IgD-negative memory B cell (primary cell): ENCODE measurements around the gene NUDT4B. TPM values are rescaled to one million over a fixed set of nuclear protein-coding genes. Genes with fewer than 3 reads are reported as not detected.
"Not testable (repeated sequence)": the region's sequence is repeated elsewhere in the genome, so short reads cannot be mapped to it uniquely, and the experiment has no call there.

Experiments used
- H3K27ac Mint-ChIP-seq, 3 donors: one replicate each; pipeline ENCODE4 v1.8.0; 2020 to 2022; ENCODE audit warnings: mild to moderate bottlenecking in 3 of 3, mixed read lengths in 3 of 3, moderate library complexity in 1 of 3
- H3K27me3 Mint-ChIP-seq: one replicate; pipeline ENCODE4 v1.8.0; 2021; ENCODE audit warnings: mixed read lengths
- H3K36me3 Mint-ChIP-seq: one replicate; pipeline ENCODE4 v1.8.0; 2020; ENCODE audit warnings: mild to moderate bottlenecking, mixed read lengths
- H3K4me1 Mint-ChIP-seq, 3 donors: one replicate each; pipeline ENCODE4 v1.8.0; 2020 to 2022; ENCODE audit warnings: mixed read lengths in 3 of 3, mild to moderate bottlenecking in 1 of 3
- H3K4me3 Mint-ChIP-seq, 4 donors: one replicate each; pipeline ENCODE4 v1.8.0; 2020 to 2022; ENCODE audit warnings: mild to moderate bottlenecking in 4 of 4, mixed read lengths in 4 of 4, moderate library complexity in 3 of 4
- H3K9me3 Mint-ChIP-seq, 3 donors: one replicate each; pipeline ENCODE4 v1.8.0; 2020 to 2021; ENCODE audit warnings: mixed read lengths in 3 of 3, mild to moderate bottlenecking in 1 of 3
- polyA plus RNA-seq: library from polyadenylated mRNA; unstranded; fragments of 300-500 nt; fragmentation: Illumina TruSeq; gene quantifications from one replicate; pipeline ENCODE4 v1.2.3, GENCODE V29; 2021

Gene NUDT4B
- 5.8 TPM for polyA plus RNA-seq

DNA sequence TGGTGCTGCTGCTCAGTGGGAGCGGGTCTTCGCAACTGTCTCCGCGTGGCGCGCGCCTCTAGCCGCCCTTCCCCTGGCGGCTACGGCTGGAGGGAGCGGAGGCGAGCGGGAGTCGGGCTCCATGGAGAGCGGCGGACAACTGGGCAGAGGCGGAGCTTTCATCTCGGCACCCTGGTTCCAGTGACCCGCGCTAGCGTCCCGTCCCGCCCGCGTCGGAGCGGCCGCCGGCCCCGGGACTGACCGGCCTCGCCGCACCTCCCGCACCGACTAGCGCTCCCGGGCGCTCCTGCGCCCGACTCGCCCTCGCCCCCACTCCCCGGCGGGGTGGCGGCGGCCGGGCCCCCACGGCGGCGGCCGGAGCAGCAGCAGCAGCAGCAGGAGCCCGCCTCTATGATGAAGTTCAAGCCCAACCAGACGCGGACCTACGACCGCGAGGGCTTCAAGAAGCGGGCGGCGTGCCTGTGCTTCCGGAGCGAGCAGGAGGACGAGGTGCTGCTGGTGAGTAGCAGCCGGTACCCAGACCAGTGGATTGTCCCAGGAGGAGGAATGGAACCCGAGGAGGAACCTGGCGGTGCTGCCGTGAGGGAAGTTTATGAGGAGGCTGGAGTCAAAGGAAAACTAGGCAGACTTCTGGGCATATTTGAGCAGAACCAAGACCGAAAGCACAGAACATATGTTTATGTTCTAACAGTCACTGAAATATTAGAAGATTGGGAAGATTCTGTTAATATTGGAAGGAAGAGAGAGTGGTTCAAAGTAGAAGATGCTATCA lies at the start of gene NUDT4B:
Gene NUDT4B, plus strand, starts transcription at position 212 of the 772 bp plus-strand sequence. Its CDS starts 179 bp downstream, at position 391.
- not testable (repeated sequence) for H3K36me3 Mint-ChIP-seq, H3K27me3 Mint-ChIP-seq, H3K9me3 Mint-ChIP-seq, H3K4me1 Mint-ChIP-seq, H3K27ac Mint-ChIP-seq, H3K4me3 Mint-ChIP-seq

DNA sequence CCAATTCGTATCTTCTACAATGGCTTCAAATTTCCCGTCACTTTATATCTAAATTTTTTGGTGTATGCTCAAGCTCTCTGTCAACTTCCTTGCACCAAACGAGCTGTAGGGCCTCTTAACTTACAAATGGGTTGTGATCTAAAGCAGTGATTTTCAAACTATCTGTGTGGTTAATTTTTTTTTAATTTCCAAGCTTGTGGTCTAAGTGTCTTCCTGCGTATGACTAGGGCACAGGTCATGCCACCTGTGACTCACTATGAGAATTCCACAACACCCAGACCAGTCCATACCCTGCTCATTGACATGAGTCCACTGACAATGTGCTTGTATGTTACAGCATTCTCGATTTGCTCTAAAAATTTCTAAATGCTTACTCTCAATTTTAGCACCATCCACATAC lies 49.2 kb upstream of the NUDT4B start:
- H3K9me3 Mint-ChIP-seq, H3K27me3 Mint-ChIP-seq, H3K4me3 Mint-ChIP-seq, H3K36me3 Mint-ChIP-seq, H3K27ac Mint-ChIP-seq, H3K4me1 Mint-ChIP-seq: not testable (repeated sequence)

DNA sequence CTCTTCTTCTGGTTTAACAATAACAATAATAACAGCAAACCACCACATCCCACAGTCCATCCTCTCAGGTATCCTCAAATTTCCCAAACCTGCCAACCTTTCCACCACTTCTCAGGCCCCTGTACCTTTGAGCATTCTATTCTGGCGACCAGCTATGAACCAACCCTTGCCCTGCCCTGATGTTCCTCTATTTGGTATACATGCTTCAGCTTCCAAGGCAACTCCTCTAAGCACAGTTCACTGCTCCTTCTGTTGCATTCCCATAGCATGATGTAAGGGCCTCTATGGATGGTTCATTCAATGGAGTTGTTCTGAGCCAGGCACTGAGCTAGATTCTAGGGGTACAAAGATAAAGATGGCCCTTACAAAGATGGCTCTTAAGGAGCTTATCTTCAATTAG lies 46.3 kb upstream of the NUDT4B start:
- not testable (repeated sequence) for H3K36me3 Mint-ChIP-seq, H3K4me3 Mint-ChIP-seq, H3K27me3 Mint-ChIP-seq, H3K27ac Mint-ChIP-seq, H3K4me1 Mint-ChIP-seq, H3K9me3 Mint-ChIP-seq

DNA sequence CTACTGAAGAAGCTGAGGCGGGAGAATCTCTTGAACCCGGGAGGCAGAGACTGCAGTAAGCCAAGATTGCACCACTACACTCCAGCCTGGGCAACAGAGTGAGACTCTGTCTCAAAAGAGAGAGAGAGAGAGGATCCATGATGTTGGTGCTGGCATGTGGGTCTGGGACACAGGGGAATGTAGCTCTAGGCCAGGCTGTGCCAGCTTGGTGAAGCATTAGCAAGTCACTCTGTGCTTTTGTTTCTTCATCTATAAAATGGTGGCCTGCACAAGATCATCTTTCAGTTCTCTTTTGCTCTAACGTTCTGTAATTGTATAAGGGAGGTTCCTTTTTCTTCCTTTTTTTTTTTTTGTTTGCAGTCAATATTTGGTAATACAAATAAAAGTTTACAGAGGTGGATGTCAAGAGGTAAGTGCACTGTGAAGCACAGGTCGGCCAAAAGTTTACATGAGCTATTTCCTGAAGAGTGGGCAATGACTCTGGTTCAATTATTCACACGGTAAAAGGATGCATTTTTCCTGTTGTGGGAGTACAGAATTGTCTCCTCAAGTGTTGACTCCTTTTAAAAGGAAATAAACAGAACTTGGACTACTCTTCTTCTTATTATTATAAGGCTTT lies 44.5 kb upstream of the NUDT4B start:
- H3K4me1 Mint-ChIP-seq, H3K27me3 Mint-ChIP-seq, H3K9me3 Mint-ChIP-seq, H3K36me3 Mint-ChIP-seq, H3K27ac Mint-ChIP-seq: not testable (repeated sequence)
- H3K4me3 Mint-ChIP-seq, result peak overlapping the region in 1 of 4 donors; percentile 17

DNA sequence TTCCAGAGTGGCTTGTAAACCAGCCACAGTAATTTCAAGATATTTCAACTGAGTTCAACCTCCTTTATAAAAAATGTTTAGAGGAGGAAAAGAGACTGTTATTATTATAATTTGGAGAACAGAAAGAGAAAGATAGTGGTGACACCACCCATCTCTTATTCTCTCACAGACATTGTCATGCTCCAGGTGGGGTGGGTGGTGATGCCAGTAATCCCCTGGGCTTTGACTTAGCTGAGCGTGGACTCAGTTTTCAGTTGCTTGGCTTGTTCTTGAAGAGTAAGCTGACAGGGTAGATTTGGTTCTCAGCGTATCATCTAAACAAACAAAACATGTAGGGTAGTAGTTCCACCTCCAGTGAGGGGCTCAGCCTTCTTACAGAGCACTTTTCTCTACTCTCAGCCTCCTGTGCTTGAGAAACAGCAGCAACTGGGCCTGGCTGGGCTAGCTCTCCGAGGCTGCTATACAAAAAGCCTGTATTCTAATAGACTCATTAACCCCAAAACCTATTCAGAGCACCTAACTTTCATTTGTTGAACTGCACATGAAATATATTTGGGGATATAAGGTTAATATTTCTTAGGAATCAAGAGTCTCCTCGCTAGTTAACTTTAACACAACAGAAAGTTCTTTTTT lies 43.1 kb upstream of the NUDT4B start:
- H3K36me3 Mint-ChIP-seq, H3K9me3 Mint-ChIP-seq, H3K27ac Mint-ChIP-seq, H3K27me3 Mint-ChIP-seq, H3K4me1 Mint-ChIP-seq, H3K4me3 Mint-ChIP-seq: not testable (repeated sequence)

DNA sequence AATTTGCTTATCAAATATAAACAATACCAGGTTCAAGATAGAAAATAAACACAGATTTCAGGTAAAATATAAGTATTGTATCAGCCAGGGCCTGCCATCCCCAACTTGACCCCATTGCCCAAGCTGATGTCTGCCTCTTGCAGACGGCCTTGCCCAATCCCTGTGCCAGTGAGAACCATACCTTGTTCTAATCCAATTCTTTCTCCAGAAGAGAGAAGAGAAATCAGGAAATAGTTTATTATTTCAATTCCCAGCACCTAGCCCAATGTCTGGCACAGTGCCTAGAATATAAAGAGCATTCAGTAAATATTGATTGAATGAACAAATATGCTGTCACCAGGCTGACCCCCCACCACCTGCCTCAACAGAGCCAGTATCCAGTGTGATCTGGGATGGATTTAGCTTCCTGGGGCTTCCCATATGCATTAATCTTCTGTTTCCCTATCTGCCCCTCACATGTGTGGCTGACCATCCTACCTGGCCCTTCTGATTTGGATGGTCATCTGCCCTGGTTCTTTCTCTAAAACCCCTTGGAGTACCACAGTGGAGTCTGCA lies 39.7 kb upstream of the NUDT4B start:
- not testable (repeated sequence) for H3K9me3 Mint-ChIP-seq, H3K4me3 Mint-ChIP-seq, H3K27ac Mint-ChIP-seq, H3K36me3 Mint-ChIP-seq, H3K27me3 Mint-ChIP-seq, H3K4me1 Mint-ChIP-seq

DNA sequence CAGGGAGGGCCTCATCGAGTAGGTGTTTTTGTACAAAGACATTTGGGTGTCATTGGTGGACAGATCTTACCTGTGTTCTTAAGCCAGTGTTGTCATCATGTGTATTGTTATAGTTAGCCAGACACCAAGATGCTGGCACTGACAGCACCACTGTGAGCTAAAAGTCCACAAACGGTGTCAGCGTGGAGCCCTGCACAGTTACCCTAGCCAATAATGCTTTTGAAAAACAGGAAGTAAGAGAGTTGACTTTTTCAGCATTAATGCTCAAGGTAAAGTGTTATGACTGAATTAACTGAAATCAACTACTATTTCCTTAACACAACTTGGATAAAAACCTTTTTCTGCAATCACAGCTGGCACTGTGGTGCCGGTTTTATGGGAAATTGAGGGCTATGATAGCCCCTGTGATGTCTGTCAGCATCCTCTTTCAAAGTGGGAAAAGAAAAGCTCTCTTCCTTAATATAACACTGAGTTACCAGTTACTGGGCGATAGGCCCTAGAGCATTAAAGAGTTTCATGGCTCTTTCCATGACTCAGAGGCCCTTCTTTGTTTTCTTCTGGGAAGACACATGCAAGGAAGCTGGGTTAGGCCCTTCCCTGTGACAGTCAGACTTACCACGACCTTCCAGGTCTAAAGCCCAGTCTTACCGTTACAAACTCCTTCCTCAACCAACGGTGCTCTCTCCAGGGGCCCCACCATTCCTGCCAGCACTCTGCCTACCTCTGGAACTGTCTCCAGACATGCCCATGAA lies 37.6 kb upstream of the NUDT4B start:
- H3K4me3 Mint-ChIP-seq, H3K9me3 Mint-ChIP-seq, H3K36me3 Mint-ChIP-seq, H3K27ac Mint-ChIP-seq, H3K27me3 Mint-ChIP-seq, H3K4me1 Mint-ChIP-seq: not testable (repeated sequence)

DNA sequence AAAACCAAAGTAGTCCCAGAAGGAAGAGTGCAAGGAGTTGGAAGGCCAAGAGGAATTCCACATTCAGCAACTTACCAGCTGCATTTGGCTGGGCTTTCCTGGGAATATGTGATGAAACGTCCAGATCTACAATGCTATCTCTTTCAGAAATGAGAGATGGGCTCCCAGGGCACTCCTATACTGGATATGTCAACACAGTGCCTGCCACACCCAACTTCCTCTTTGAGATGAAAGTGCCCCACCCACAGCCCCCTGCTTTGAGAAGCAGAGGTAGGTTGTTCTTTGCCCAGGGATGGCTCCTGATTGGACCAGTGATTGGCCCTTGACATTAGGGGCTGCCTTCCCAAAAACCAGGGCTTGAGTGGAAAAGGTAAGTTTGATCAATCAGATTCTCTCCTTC lies 36.2 kb upstream of the NUDT4B start:
- H3K9me3 Mint-ChIP-seq, H3K36me3 Mint-ChIP-seq, H3K4me1 Mint-ChIP-seq, H3K27ac Mint-ChIP-seq, H3K27me3 Mint-ChIP-seq: not testable (repeated sequence)
- H3K4me3 Mint-ChIP-seq, result peak overlapping the region; percentile 59 to 75 (median 66)

DNA sequence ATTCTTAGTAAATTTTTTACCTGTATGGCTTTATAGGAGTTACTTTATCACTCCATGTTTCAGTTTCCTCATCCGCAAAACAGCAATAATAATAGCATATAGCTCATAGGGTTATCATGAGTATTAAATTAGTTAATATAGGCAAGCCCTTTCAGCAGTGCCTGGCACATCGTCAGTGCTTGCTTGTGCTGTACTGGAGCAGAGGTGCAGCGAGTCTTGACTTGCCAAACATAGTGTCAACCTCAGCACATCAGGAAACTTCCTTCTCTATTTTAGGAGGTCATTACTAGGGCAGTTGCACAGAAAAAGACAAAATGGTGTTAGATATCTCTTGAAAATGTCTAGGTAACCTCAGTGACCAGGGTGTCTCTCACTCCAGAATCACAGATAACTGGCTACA lies 33.1 kb upstream of the NUDT4B start:
- H3K4me1 Mint-ChIP-seq, H3K9me3 Mint-ChIP-seq, H3K27me3 Mint-ChIP-seq, H3K36me3 Mint-ChIP-seq, H3K27ac Mint-ChIP-seq, H3K4me3 Mint-ChIP-seq: not testable (repeated sequence)

DNA sequence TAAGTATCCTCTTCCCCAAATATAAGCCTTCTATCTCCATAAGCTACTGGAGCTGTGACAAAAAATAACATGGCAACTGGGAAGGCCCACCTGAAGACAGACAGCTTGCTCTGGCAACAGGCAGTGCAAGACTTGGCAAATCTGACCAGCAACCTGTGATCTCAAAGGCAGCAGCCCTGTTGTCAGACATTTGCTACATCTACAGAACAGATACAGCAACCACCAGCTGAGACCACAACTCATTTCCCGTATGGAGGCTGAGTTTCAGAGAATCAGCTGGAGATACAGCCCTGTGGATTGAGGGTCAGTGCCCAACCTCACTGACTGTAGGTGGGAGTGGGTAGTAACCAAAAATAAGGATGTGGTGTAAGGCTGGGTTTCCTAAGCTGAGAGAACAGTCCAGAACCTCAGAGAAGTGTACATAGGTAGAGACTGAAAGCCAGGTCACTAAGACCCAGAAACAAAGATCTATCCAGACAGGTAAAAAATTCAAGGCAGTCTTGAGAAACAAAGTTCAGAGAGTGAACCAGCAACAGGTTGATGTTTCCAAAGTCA lies 31.5 kb upstream of the NUDT4B start:
- not testable (repeated sequence) for H3K36me3 Mint-ChIP-seq, H3K27ac Mint-ChIP-seq, H3K4me3 Mint-ChIP-seq, H3K4me1 Mint-ChIP-seq, H3K27me3 Mint-ChIP-seq, H3K9me3 Mint-ChIP-seq

DNA sequence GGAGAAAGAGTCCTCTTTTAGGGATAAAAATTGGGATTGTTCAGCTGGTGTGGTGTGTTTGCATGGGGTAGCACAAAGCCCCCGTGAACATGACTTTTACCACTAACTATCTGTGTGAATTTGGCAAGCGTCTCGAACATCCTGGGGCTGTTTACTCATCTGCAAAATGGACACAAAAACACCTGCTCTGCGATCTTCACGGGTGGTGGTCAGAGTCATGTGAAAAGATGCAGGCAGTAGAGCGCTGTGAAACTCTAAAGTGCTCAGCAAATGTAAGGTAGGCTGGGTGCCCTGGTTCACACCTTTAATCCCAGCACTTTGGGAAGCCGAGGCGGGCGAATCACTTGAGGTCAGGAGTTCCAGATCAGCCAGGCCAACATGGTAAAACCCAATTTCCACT lies 27.7 kb upstream of the NUDT4B start:
- H3K27ac Mint-ChIP-seq, H3K4me3 Mint-ChIP-seq, H3K36me3 Mint-ChIP-seq, H3K4me1 Mint-ChIP-seq, H3K9me3 Mint-ChIP-seq, H3K27me3 Mint-ChIP-seq: not testable (repeated sequence)

DNA sequence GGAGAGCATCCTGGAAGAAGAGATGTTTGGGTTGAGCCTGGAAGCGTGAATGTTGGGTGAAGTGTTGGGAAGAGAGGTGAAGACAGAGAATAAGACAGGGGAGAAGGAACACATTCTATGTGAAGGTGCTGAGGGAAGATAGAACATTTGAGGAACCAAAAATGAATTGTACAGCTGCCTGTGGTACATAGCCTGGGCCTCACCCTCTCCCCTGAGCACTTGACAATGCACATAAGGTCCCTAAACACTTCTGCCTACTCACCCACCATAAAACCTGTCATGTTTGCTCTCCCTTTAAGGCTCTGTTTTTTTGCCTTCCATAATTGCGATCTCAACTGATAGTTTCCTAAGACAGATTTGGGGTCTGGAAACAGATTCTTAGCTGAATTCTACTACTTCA lies 25.8 kb upstream of the NUDT4B start:
- not testable (repeated sequence) for H3K27ac Mint-ChIP-seq, H3K27me3 Mint-ChIP-seq, H3K36me3 Mint-ChIP-seq, H3K9me3 Mint-ChIP-seq, H3K4me1 Mint-ChIP-seq, H3K4me3 Mint-ChIP-seq

DNA sequence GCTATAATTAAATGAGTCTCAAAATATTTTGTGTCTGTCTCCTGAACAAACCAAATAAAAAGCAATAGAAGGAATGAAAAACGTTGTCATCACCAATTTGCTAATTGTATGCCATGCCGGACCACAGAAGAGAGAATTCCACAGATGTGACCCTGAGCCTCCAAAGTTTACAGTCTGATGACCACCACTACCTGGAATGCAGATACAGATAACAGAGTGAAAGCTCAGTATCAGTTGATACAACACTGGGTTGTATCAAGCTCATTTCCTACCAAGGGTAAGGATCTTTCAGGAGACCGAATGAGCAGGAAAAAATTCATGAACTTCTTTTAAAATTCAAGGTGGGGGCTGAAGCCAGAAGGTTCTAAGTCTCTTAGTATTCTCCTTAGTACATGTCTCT lies 25.1 kb upstream of the NUDT4B start:
- not testable (repeated sequence) for H3K27me3 Mint-ChIP-seq, H3K27ac Mint-ChIP-seq, H3K4me3 Mint-ChIP-seq, H3K4me1 Mint-ChIP-seq, H3K36me3 Mint-ChIP-seq, H3K9me3 Mint-ChIP-seq

DNA sequence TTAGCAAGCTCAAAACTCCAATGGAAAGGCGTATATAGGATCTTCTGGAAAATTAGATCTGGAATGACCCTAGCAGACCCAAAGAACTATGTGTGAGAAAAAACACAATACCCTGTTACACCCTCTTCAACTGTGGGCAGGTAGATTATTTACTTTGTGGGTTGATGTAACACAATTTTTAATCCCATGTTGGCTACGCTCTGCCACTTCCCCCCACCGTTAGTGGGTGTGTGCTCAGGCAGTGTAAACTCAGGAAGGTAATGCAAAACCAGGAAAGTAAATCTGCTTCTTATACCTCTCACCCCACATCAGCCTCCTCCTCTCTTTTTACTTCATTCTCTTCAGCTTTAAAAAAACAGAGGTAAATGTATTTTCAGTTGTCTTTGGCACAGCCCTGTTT lies 23.7 kb upstream of the NUDT4B start:
- not testable (repeated sequence) for H3K9me3 Mint-ChIP-seq, H3K4me1 Mint-ChIP-seq, H3K27me3 Mint-ChIP-seq, H3K4me3 Mint-ChIP-seq, H3K36me3 Mint-ChIP-seq, H3K27ac Mint-ChIP-seq

DNA sequence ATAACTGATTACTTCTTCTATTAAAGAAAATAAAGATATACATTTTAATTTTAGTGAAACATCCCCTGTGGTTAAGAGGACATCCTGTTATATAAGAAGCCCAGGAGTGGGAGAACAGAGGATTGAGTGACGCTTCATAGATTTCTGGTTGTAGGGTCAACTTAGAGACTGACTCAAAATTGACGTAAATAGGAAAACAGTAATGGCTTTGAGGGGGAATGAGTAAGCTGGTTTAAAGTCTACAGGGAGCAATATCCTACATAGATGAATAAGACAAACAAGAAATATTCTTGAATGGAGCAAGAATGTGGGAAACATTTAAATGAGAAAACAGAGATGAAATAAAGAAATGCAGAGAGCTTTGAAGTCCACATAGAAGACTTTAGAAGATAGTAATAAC lies 20.7 kb upstream of the NUDT4B start:
- H3K36me3 Mint-ChIP-seq, H3K27me3 Mint-ChIP-seq, H3K27ac Mint-ChIP-seq, H3K9me3 Mint-ChIP-seq, H3K4me3 Mint-ChIP-seq, H3K4me1 Mint-ChIP-seq: not testable (repeated sequence)
